ENCODE data around the gene CDR2L. TPM values are rescaled to one million over a fixed set of nuclear protein-coding genes. Genes with fewer than 3 reads are reported as not detected.
"Not testable (repeated sequence)": the region's sequence is repeated elsewhere in the genome, so short reads cannot be mapped to it uniquely, and the experiment has no call there.

The CDR2L gene
- total RNA-seq, 1 donor from 2014 or later, result 63.5 TPM

GRCh38 chr17:75006653-75007052 is 19.2 kb downstream of the CDR2L start:
- DNase-seq (ENCODE audit: extremely low read depth, low read depth, low spot score), result no peak

DNA sequence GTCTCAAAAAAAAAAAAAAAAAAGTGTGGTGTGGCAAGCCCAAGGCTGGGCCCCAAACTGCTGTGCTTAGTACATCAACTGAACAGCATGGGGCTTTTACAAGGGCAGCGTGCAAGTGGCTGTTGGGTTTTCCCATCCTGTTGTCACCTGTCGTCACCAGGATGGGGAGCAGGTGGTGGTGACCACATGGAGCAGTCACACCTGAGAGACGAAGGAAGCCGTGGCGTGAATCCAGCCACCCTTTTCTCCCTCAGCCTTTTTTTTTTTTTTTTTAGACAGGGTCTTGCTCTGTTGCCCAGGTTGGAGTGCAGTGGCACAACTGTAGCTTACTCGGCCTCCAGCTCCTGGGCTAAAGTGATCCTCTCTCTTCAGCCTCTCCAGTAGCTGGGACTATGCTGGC is 20.9 kb downstream of the CDR2L start:
- no peak for DNase-seq (ENCODE audit: extremely low read depth, low read depth, low spot score)

DNA sequence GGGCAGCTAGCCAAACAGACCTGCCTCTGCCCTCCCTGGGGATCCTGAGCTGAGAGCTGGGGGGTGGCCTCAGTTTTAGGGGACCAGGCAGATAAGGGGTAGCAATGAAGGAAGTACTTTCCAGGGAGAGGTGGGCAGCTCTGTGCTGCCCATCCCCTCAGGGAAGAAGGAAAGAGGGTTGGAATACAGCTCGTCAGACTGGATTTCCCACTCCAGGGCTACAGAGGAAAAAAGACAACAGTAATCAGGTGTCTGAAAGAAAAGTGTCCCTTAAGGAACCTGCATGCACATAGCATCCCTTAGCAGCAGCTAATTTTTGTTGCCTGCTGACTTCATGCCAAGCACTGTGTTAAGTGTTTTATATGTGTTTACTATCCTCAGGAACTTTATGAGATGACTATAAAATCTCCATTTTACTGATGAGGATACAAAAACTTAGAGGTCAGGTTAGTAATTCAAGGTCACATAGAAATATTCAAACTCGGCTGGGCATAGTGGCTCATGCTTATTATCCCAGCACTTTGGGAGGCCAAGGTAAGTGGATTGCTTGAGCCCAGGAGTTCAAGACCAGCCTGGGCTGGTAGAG is 21.8 kb downstream of the CDR2L start:
- no peak for DNase-seq (ENCODE audit: extremely low read depth, low read depth, low spot score)

- no peak for DNase-seq (ENCODE audit: extremely low read depth, low read depth, low spot score)
These were observed 23.4 kb downstream of the CDR2L start for GRCh38 chr17:75010683-75011400.

GRCh38 chr17:75011401-75012095 is 24.1 kb downstream of the CDR2L start:
- DNase-seq (ENCODE audit: extremely low read depth, low read depth, low spot score), result no peak

- DNase-seq (ENCODE audit: extremely low read depth, low read depth, low spot score), result no peak
These were observed 24.6 kb downstream of the CDR2L start for GRCh38 chr17:75012096-75012345.

GRCh38 chr17:75012346-75013091 is 25.1 kb downstream of the CDR2L start, which contains the start of gene MRPL58:
Gene MRPL58 (plus strand): TSS chr17:75012670. CDS start chr17:75012687, 17 bp downstream.
- DNase-seq (ENCODE audit: extremely low read depth, low read depth, low spot score), result no peak

GRCh38 chr17:75013092-75013559 is 25.7 kb downstream of the CDR2L start:
- no peak for DNase-seq (ENCODE audit: extremely low read depth, low read depth, low spot score)

GRCh38 chr17:75019146-75019545 is 31.7 kb downstream of the CDR2L start:
- DNase-seq (ENCODE audit: extremely low read depth, low read depth, low spot score), result no peak

DNA sequence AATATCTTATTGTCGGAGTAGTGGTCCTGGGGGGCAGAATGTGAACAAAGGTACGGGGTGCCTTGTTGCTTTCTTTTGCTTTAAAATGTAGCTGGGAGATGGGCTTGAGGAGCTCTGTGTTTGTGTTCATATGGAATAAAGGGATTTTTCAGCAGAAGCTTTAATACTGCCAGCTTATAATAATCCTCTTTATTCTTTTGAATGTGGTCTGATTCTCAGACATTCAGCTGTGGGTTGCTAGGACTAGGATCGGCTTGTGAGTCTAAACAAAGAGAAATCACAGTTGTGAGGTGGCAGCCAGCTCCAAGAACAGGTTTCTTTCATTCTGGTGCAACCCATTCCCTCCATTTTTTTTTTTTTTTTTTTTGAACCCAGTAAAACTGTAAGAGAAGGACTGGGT is 32.3 kb downstream of the CDR2L start:
- no peak for DNase-seq (ENCODE audit: extremely low read depth, low read depth, low spot score)

DNA sequence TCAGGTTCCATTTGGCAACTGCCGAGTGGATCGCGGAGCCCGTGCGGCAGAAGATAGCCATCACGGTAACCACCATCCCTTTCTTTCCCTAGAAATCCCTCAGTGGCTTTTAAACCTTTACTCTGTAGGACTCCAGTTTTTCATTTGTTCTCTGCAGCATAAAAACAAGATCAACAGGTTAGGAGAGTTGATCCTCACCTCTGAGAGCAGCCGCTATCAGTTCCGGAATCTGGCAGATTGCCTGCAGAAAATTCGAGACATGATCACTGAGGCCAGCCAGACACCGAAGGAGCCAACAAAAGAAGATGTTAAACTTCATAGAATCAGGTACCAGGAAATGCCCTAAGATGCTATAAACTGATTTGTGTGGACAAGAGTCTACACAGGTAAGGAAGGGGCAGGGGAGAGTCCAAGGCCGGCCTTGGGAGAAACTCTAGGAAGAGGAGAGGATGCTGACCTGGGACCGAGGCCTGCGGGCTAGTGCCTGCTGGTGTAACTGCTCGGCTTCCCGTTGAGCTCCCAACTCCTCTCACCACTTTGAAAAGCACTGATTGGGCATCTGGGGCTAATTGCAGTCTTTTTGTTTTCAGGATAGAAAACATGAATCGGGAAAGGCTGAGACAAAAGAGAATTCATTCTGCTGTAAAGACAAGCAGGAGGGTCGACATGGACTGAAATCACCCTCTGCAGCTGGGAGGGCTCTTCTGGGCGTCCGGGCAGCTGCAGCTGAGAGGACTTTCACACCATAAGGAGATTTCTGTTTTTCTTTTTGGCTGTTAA is 33.1 kb downstream of the CDR2L start:
- DNase-seq (ENCODE audit: extremely low read depth, low read depth, low spot score), result no peak

GRCh38 chr17:75024686-75025397 is 37.4 kb downstream of the CDR2L start:
- DNase-seq (ENCODE audit: extremely low read depth, low read depth, low spot score), result no peak

DNA sequence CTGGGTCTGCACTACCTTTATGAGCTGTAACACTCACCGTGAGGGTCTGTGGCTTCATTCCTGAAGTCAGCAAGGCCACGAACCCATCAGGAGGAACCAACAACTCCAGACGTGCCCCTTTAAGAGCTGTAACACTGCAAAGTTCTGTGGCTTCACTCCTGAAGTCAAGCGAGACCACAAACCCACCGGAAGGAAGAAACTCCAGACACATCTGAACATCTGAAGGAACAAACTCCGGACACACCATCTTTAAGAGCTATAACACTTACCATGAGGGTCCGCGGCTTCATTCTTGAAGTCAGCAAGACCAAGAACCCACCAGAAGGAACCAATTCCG is 37.9 kb downstream of the CDR2L start:
- not testable (repeated sequence) for DNase-seq (ENCODE audit: extremely low read depth, low read depth, low spot score)

DNA sequence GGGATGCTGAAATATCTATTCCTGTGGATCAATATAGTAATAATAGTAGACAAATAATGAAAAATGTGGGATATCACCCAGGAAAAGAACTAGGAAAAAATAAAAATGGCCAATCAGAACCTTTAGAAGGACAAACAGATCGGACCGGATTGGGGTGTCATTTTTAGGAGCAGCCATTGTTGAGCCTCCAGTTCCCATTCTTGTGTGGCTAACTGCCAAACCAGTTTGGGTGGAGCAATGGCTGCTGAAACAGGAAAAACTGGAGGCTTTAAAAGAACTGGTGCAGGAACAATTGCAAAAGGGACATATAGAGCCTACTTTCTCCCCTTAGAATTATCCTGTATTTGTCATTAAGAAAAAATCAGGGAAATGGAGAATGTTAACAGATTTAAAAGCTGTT is 39.2 kb downstream of the CDR2L start:
- not testable (repeated sequence) for DNase-seq (ENCODE audit: extremely low read depth, low read depth, low spot score)

GRCh38 chr17:75030161-75030560 is 42.7 kb downstream of the CDR2L start:
- DNase-seq (ENCODE audit: extremely low read depth, low read depth, low spot score), result no peak

DNA sequence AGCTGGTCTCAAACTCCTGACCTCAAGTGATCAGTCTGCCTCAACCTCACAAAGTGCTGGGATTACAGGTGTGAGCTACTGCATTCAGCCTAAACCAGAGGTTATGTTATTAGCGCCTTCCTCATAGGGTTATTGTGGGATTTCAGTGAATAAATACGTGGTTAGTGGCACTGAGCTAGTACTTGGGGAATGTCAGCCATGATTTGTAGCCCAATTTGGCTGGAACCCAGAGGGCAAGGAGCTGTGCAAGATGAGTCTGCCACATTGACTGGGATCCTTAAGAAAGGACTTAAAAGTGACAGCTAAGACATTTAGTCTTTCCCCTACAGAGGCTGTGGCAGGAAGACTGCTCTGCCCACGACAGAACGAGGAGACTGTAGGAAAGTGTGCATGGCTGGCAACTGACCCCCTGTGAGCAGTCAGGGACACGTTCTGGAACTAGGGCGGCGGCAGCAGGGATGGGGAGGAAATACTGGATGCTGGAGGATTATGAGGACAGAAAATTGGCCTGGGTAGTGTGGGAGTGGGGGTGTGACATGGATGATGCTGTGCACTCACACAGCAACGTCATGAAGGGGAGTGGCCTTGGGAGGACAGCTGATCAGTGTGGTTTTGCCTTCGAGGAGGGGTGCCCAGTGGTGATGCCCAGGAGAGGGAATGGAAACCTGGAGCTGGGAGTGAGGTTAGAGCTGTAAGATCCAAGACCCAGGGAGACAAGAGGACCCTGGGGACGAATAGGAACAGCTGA is 44.7 kb downstream of the CDR2L start:
- no peak for DNase-seq (ENCODE audit: extremely low read depth, low read depth, low spot score)

DNA sequence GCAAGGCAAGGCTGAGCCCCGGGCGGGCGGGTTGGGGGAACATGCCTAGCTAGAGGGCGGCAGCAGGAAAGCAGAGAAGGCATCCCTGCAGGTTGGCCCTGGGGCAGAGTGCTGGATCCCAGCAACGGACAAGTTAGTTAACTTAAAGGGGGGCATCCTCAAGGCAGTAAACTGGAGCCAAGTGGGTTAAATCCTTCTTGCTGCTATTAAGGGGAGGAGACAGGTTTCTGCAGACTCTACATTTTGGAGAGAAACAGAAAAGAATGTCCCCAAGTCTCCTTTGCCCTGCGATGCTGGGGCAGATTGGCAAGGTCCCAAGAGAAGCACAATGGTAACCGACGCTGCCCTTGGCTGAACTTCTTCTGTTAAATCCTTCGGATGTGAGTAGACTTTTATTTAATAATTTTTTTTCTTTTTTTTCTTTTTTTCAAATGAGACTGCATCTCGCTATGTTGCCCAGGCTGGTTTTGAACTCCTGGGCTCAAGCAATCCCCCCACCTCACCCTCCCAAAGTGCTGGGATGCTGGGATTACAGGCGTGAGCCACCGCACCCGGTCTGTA is 45.4 kb downstream of the CDR2L start:
- DNase-seq (ENCODE audit: extremely low read depth, low read depth, low spot score), result no peak

GRCh38 chr17:75033346-75034235 is 46.2 kb downstream of the CDR2L start:
- DNase-seq (ENCODE audit: extremely low read depth, low read depth, low spot score), result peak; percentile 78

Measured in glomerular endothelial cell (primary cell).